ENCODE data around the gene THSD8.

DNA sequence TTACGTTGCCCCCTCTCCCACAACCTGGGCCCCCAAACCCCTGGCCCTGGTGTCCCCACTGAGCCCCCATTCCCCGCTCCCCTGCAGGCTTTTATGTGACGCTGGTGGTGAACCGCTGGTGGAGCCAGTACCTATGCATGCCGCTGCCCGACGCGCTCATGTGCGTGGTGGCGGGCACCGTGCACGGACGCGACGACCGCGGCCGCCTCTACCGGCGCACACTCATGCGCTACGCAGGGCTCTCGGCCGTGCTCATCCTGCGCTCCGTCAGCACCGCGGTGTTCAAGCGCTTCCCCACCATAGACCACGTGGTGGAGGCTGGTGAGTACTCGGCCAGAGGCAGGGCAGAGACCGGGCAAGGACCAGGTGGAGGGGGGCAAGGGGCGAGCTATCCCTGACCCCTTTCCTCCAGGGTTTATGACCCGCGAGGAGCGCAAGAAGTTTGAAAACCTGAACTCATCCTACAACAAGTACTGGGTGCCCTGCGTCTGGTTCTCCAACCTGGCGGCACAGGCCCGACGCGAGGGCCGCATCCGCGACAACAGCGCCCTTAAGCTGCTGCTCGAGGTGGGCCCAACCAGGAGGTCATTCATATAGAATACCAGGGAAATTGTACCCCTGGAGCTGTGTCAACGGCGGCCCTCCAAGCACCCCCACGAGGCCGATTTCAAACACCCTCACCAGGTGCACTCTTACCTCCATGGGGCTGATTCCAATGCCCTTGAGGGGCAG, 47.2 kb upstream of the THSD8 start:
- TF ChIP-seq EZH2 (IDR thresholded peaks at IDR 0.05; ENCODE audit: insufficient read depth, poor library complexity, severe bottlenecking) = no peak
- no peak for TF ChIP-seq EZH2phosphoT487 (IDR thresholded peaks at IDR 0.05; ENCODE audit: insufficient read depth, low read depth)

Measured in GM23248 (cell line).